A673 (cell line): Measurements from ENCODE around the gene MTRF1.

Source experiments
- EZH2 ChIP-seq: fragments of 200-600 bp; sonication (generic); IDR thresholded peaks from 2 replicates; pipeline ENCODE4 v1.6.1; 2017; ENCODE audit warnings: borderline replicate concordance, low read depth, mild to moderate bottlenecking, mixed read lengths, antibody characterized with exemption, low read length; ENCODE audit not compliant: poor library complexity, severe bottlenecking
- TF ChIP-seq, protein P1 (sequence below): fragments of 300-800, 200-600 bp; sonication (generic); conservative IDR thresholded peaks from 2 replicates; pipeline ENCODE4 v1.5.1; 2017; ENCODE audit warnings: low read depth, mild to moderate bottlenecking, antibody characterized with exemption, low read length, moderate library complexity, mixed read lengths

DNA sequence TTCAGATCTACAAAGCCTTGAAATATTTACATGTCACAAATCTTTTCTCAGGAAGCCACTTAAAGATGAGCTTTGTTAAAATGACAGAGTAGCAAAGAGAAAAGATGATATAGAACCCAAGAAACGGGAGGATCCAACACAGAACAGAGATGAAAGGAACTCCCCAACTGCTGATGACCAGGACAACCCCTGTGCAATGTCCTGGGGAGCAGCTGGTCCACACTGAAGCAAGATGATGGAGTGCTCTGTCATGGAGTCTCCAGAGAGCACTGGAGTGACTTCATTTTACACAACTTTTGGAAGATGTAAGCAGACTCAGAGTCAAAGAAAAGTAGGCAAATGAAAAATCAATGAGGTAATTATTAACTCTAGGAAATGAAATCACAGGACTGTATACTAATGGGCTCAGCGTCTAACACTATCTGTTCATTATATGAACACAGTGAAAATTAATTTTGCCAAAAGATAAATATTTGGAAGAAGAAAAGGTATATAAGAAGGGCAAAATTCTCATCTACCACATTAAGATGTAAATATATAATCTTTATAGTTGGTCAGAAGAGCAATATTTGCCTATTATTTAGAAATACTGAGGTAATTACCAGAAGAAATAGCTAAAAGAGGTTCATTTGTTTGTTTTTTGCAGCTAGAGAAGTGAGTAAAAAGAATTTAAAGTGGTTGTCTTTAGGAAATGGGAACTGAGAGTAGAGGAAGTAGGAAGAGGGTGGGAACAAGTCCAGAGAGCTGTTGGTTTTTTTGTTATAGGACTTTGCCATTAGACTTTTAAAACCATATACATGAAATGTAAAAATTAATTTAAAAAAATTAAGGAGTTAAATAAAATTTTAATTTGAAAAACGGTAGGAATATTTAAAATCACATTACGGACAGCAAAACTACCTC, 30.5 kb downstream of the MTRF1 start:
- TF ChIP-seq, protein P1, sequence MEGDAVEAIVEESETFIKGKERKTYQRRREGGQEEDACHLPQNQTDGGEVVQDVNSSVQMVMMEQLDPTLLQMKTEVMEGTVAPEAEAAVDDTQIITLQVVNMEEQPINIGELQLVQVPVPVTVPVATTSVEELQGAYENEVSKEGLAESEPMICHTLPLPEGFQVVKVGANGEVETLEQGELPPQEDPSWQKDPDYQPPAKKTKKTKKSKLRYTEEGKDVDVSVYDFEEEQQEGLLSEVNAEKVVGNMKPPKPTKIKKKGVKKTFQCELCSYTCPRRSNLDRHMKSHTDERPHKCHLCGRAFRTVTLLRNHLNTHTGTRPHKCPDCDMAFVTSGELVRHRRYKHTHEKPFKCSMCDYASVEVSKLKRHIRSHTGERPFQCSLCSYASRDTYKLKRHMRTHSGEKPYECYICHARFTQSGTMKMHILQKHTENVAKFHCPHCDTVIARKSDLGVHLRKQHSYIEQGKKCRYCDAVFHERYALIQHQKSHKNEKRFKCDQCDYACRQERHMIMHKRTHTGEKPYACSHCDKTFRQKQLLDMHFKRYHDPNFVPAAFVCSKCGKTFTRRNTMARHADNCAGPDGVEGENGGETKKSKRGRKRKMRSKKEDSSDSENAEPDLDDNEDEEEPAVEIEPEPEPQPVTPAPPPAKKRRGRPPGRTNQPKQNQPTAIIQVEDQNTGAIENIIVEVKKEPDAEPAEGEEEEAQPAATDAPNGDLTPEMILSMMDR, result no peak
- no peak for TF ChIP-seq EZH2
